ENCODE measurements around the gene SLC19A1. TPM values are rescaled to one million over a fixed set of nuclear protein-coding genes. Genes with fewer than 3 reads are reported as not detected.

Gene SLC19A1
- total RNA-seq, 5 donors from 2014 or later (not counting 1 experiment from before 2014, with no cell fraction given) = 10.4 to 19.2 (median 16.4) TPM

- ChIA-PET CTCF (no interaction called here), POLR2A (no interaction called here)
- Histone ChIP-seq H3K36me3 (ENCODE audit: control insufficient read depth in 2 of 2, extremely low read depth in 1 of 2, insufficient read depth in 1 of 2, low read length in 1 of 2) (peaks cover 0 to 5% of the 10 kb centered on the region in 2 donors), H3K27me3 (replicated peaks in 1 of 2; ENCODE audit: control insufficient read depth in 2 of 2, extremely low read depth in 1 of 2, insufficient read depth in 2 of 2, low read length in 1 of 2) (peaks cover 0 to 13% of the 10 kb centered on the region in 2 experiments), H3K4me1 (ENCODE audit: control insufficient read depth in 1 of 2, extremely low read depth in 1 of 2, insufficient read depth in 2 of 2, low read length in 2 of 2) (peaks cover 5 to 45% of the 10 kb centered on the region in 2 experiments), H3K4me3 (ENCODE audit: control insufficient read depth in 1 of 2, extremely low read depth in 1 of 2, low read length in 1 of 2) (no peak overlapping the region), H3K9me3 (no peaks in the 10 kb centered on the region), H3K27ac (ENCODE audit: low read length) (no peak overlapping the region)
- Mint-ChIP-seq H3K9me3 (peaks cover 0 to 5% (median 0%) of the 10 kb centered on the region in 3 donors), H3K27me3 (no peaks in the 10 kb centered on the region), H3K4me3 (no peak overlapping the region), H3K4me1 (peaks cover 0 to 26% (median 14%) of the 10 kb centered on the region in 3 donors), H3K36me3 (peaks cover 7% of the 10 kb centered on the region), H3K27ac (no peak overlapping the region)
- ATAC-seq (replicated peaks in 1 of 4) (no peak), DNase-seq (no peak)
- WGBS (ENCODE audit: insufficient coverage) = 83% methylated on average over 28 of the region's 29 CpGs
These were observed 55.6 kb downstream of the SLC19A1 start for GRCh38 chr21:45486443-45487160.

GRCh38 chr21:45485686-45486442 lies 56.4 kb downstream of the SLC19A1 start:
- Histone ChIP-seq H3K27ac (ENCODE audit: low read length) (no peak overlapping the region), H3K9me3 (no peaks in the 10 kb centered on the region), H3K27me3 (replicated peaks in 1 of 2; ENCODE audit: control insufficient read depth in 2 of 2, extremely low read depth in 1 of 2, insufficient read depth in 2 of 2, low read length in 1 of 2) (peaks cover 0 to 11% of the 10 kb centered on the region in 2 experiments), H3K4me1 (ENCODE audit: control insufficient read depth in 1 of 2, extremely low read depth in 1 of 2, insufficient read depth in 2 of 2, low read length in 2 of 2) (peaks cover 5 to 51% of the 10 kb centered on the region in 2 experiments), H3K4me3 (ENCODE audit: control insufficient read depth in 1 of 2, extremely low read depth in 1 of 2, low read length in 1 of 2) (no peak overlapping the region), H3K36me3 (ENCODE audit: control insufficient read depth in 2 of 2, extremely low read depth in 1 of 2, insufficient read depth in 1 of 2, low read length in 1 of 2) (peaks cover 0 to 5% of the 10 kb centered on the region in 2 donors)
- ATAC-seq (replicated peaks in 1 of 4) (no peak), DNase-seq (no peak)
- CTCF ChIA-PET = interaction anchor here in 1 of 2 donors (0.6 kb wide), 1 partner anchor 558 kb away, joined by 3 read pairs; no protein-coding TSS in a partner anchor
- Mint-ChIP-seq H3K27me3 (no peaks in the 10 kb centered on the region), H3K27ac (no peak overlapping the region), H3K36me3 (peaks cover 7% of the 10 kb centered on the region), H3K4me1 (peaks cover 0 to 28% (median 14%) of the 10 kb centered on the region in 3 donors), H3K9me3 (peaks cover 0 to 5% (median 0%) of the 10 kb centered on the region in 3 donors), H3K4me3 (no peak overlapping the region)
- 89% methylated on average over 20 of the region's 25 CpGs for WGBS (ENCODE audit: insufficient coverage)
- POLR2A ChIA-PET = no interaction called here

GRCh38 chr21:45484318-45484717 lies 57.9 kb downstream of the SLC19A1 start:
- CTCF ChIA-PET = no interaction called here
- POLR2A ChIA-PET = no interaction called here
- peaks cover 0 to 5% of the 10 kb centered on the region in 2 donors for H3K36me3 ChIP-seq (ENCODE audit: control insufficient read depth in 2 of 2, extremely low read depth in 1 of 2, insufficient read depth in 1 of 2, low read length in 1 of 2)
- no peak overlapping the region for H3K27ac ChIP-seq (ENCODE audit: low read length)
- Mint-ChIP-seq H3K4me3 (peak overlapping the region in 2 of 3 donors; percentile 35 to 68), H3K36me3 (peaks cover 7% of the 10 kb centered on the region), H3K27ac (peak overlapping the region in 1 of 2 donors; percentile 48), H3K27me3 (no peaks in the 10 kb centered on the region), H3K9me3 (peaks cover 0 to 5% (median 0%) of the 10 kb centered on the region in 3 donors), H3K4me1 (peaks cover 2 to 38% (median 18%) of the 10 kb centered on the region in 3 donors)
- 100% methylated on average over 4 of the region's 6 CpGs for WGBS (ENCODE audit: insufficient coverage)
- DNase-seq (no peak), ATAC-seq (replicated peaks in 1 of 4) (no peak)
- H3K4me1 ChIP-seq (ENCODE audit: control insufficient read depth in 1 of 2, extremely low read depth in 1 of 2, insufficient read depth in 2 of 2, low read length in 2 of 2) = peaks cover 2 to 55% of the 10 kb centered on the region in 2 experiments
- peaks cover 0 to 4% of the 10 kb centered on the region in 2 experiments for H3K27me3 ChIP-seq (replicated peaks in 1 of 2; ENCODE audit: control insufficient read depth in 2 of 2, extremely low read depth in 1 of 2, insufficient read depth in 2 of 2, low read length in 1 of 2)
- no peak overlapping the region for H3K4me3 ChIP-seq (ENCODE audit: control insufficient read depth in 1 of 2, extremely low read depth in 1 of 2, low read length in 1 of 2)
- no peaks in the 10 kb centered on the region for H3K9me3 ChIP-seq

GRCh38 chr21:45482899-45483821 lies 59.1 kb downstream of the SLC19A1 start:
- peaks cover 8 to 60% of the 10 kb centered on the region in 2 experiments for H3K4me1 ChIP-seq (ENCODE audit: control insufficient read depth in 1 of 2, extremely low read depth in 1 of 2, insufficient read depth in 2 of 2, low read length in 2 of 2)
- DNase-seq (peak in 22 of 35 experiments; percentile 20 to 58 (median 34)), ATAC-seq (replicated peaks in 1 of 4) (peak in 2 of 4 experiments; percentile 38 to 50)
- Mint-ChIP-seq H3K27ac (peak overlapping the region in 1 of 2 donors; percentile 95), H3K36me3 (peaks cover 7% of the 10 kb centered on the region), H3K4me1 (peaks cover 12 to 47% (median 30%) of the 10 kb centered on the region in 3 donors), H3K27me3 (no peaks in the 10 kb centered on the region), H3K4me3 (peak overlapping the region in 2 of 3 donors; percentile 68 to 71), H3K9me3 (peaks cover 0 to 5% (median 0%) of the 10 kb centered on the region in 3 donors)
- POLR2A ChIA-PET = interaction anchor here in 1 of 2 donors (0.6 kb wide), 1 partner anchor 68 kb away, joined by 3 read pairs; no protein-coding TSS in a partner anchor
- H3K4me3 ChIP-seq (ENCODE audit: control insufficient read depth in 1 of 2, extremely low read depth in 1 of 2, low read length in 1 of 2) = peak overlapping the region; percentile 40 to 47
- peak overlapping the region; percentile 85 for H3K27ac ChIP-seq (ENCODE audit: low read length)
- peaks cover 0 to 5% of the 10 kb centered on the region in 2 donors for H3K36me3 ChIP-seq (ENCODE audit: control insufficient read depth in 2 of 2, extremely low read depth in 1 of 2, insufficient read depth in 1 of 2, low read length in 1 of 2)
- CTCF ChIA-PET = no interaction called here
- no peaks in the 10 kb centered on the region for H3K9me3 ChIP-seq
- 15% methylated on average over 29 of the region's 40 CpGs for WGBS (ENCODE audit: insufficient coverage)
- H3K27me3 ChIP-seq (replicated peaks in 1 of 2; ENCODE audit: control insufficient read depth in 2 of 2, extremely low read depth in 1 of 2, insufficient read depth in 2 of 2, low read length in 1 of 2) = no peaks in the 10 kb centered on the region

- no peaks in the 10 kb centered on the region for H3K27me3 ChIP-seq (replicated peaks in 1 of 2; ENCODE audit: control insufficient read depth in 2 of 2, extremely low read depth in 1 of 2, insufficient read depth in 2 of 2, low read length in 1 of 2)
- H3K4me1 ChIP-seq (ENCODE audit: control insufficient read depth in 1 of 2, extremely low read depth in 1 of 2, insufficient read depth in 2 of 2, low read length in 2 of 2) = peaks cover 17 to 69% of the 10 kb centered on the region in 2 experiments
- H3K27ac ChIP-seq (ENCODE audit: low read length) = peak overlapping the region; percentile 85
- H3K27me3 Mint-ChIP-seq = no peaks in the 10 kb centered on the region
- H3K9me3 ChIP-seq = no peaks in the 10 kb centered on the region
- ChIA-PET POLR2A (no interaction called here), CTCF (no interaction called here)
- H3K36me3 ChIP-seq (ENCODE audit: control insufficient read depth in 2 of 2, extremely low read depth in 1 of 2, insufficient read depth in 1 of 2, low read length in 1 of 2) = no peaks in the 10 kb centered on the region
- WGBS (ENCODE audit: insufficient coverage) = 87% methylated on average over 28 of the region's 33 CpGs
- H3K9me3 Mint-ChIP-seq = peaks cover 0 to 5% (median 0%) of the 10 kb centered on the region in 3 donors
- H3K36me3 Mint-ChIP-seq = peaks cover 7% of the 10 kb centered on the region
- H3K4me3 ChIP-seq (ENCODE audit: control insufficient read depth in 1 of 2, extremely low read depth in 1 of 2, low read length in 1 of 2) = peak overlapping the region; percentile 40 to 47
- ATAC-seq (replicated peaks in 1 of 4) = no peak
- H3K4me3 Mint-ChIP-seq = peak overlapping the region in 2 of 3 donors; percentile 68 to 71
- no peak for DNase-seq
- peak overlapping the region in 1 of 2 donors; percentile 95 for H3K27ac Mint-ChIP-seq
- H3K4me1 Mint-ChIP-seq = peaks cover 15 to 50% (median 35%) of the 10 kb centered on the region in 3 donors
These were observed 60.0 kb downstream of the SLC19A1 start for GRCh38 chr21:45481977-45482898.

Data from T-cell (primary cell).